HepG2 (cell line): Measurements from ENCODE around the gene WIPF2. TPM values are rescaled to one million over a fixed set of nuclear protein-coding genes. Genes with fewer than 3 reads are reported as not detected.

Experiments used
- KAT7 ChIP-seq: IDR thresholded peaks from 2 replicates; pipeline ENCODE4 v1.6.1; 2018; ENCODE audit warnings: borderline replicate concordance, missing compliant biosample characterization
- NFE2 ChIP-seq: sonication (generic); formaldehyde crosslinking; IDR thresholded peaks from 2 replicates; pipeline ENCODE4 v1.4.0; 2020; ENCODE audit warnings: missing genetic modification reagents
- SNRNP70 ChIP-seq: fragments of 200-400 bp; formaldehyde crosslinking; IDR thresholded peaks from 2 replicates; pipeline ENCODE4 v1.6.1; 2017; ENCODE audit warnings: mild to moderate bottlenecking, low read depth, low read length, moderate library complexity
- ZC3H4 ChIP-seq: sonication (generic); formaldehyde crosslinking; IDR thresholded peaks from 2 replicates; pipeline ENCODE4 v1.4.0; 2020; ENCODE audit warnings: missing genetic modification reagents, borderline replicate concordance
- ZFP62 ChIP-seq: sonication (generic); formaldehyde crosslinking; IDR thresholded peaks from 2 replicates; pipeline ENCODE4 v1.4.0; 2020; ENCODE audit warnings: missing genetic modification reagents
- ZNF207 ChIP-seq: fragments of 450-650 bp; IDR thresholded peaks from 2 replicates; pipeline ENCODE4 v1.6.1; 2016; ENCODE audit warnings: antibody characterized with exemption, borderline replicate concordance
- ZNF292 ChIP-seq: sonication (generic); formaldehyde crosslinking; IDR thresholded peaks from 2 replicates; pipeline ENCODE4 v1.8.1; 2022; ENCODE audit warnings: mild to moderate bottlenecking, low read depth, missing genetic modification reagents, borderline replicate concordance
- ZNF317 ChIP-seq: sonication (generic); formaldehyde crosslinking; IDR thresholded peaks from 2 replicates; pipeline ENCODE4 v1.5.0; 2020; ENCODE audit warnings: mild to moderate bottlenecking, missing genetic modification reagents
- polyA plus RNA-seq, 8 experiments: library from polyadenylated mRNA; depleted of rRNA in 3 of 8; stranded (reverse) in 7 of 8; unstranded in 1 of 8; fragments of >200 nt; fragmentation: Illumina TruSeq in 4 of 8; extraction: Trizol in 4 of 8; gene quantifications; 2 replicates each; pipeline versions ENCODE4 v1.2.1 to v1.2.3, GENCODE V29; 2011 to 2016; ENCODE audit warnings: low read depth in 4 of 8, missing spikeins in 1 of 8, mixed read lengths in 1 of 8; ENCODE audit not compliant: insufficient read depth in 1 of 8
- total RNA-seq, 5 experiments: library from RNA; depleted of rRNA; stranded (reverse); fragments of >200 nt; fragmentation: Illumina TruSeq; extraction: Trizol; gene quantifications; 2 replicates each; pipeline ENCODE4 v1.2.3, GENCODE V29; 2016; ENCODE audit warnings: low read depth in 1 of 5
- TF ChIP-seq, protein P1 (sequence below): sonication (generic); formaldehyde crosslinking; IDR thresholded peaks from 2 replicates; pipeline ENCODE4 v1.5.0; 2020; ENCODE audit warnings: mild to moderate bottlenecking, missing genetic modification reagents
- TF ChIP-seq, protein P2 (sequence below): sonication (generic); formaldehyde crosslinking; IDR thresholded peaks from 2 replicates; pipeline ENCODE4 v1.4.0; 2020; ENCODE audit warnings: missing genetic modification reagents

Gene WIPF2
- total and polyA plus RNA-seq, 2 of the 13 experiments (the other 11 are each of a cell fraction or from before 2014, with no cell fraction given), result 7.2 to 10.8 TPM

DNA sequence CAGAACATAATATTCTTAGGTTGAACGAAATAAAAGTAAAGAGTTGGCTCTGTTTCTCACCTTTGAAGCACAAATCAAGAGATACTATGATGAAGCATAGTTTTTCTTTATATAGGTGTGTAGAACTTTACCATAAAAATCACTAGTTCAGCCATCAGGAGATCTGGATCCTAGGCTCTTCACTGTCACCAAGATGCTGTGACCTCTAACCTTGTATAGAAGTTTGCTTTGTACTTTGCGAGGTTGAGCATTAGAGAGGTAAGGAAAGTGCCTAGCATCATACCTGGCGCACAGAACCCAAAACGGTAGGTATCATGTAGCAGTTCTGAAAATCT lies 68.0 kb downstream of the WIPF2 start (continued):
- TF ChIP-seq, protein P1, sequence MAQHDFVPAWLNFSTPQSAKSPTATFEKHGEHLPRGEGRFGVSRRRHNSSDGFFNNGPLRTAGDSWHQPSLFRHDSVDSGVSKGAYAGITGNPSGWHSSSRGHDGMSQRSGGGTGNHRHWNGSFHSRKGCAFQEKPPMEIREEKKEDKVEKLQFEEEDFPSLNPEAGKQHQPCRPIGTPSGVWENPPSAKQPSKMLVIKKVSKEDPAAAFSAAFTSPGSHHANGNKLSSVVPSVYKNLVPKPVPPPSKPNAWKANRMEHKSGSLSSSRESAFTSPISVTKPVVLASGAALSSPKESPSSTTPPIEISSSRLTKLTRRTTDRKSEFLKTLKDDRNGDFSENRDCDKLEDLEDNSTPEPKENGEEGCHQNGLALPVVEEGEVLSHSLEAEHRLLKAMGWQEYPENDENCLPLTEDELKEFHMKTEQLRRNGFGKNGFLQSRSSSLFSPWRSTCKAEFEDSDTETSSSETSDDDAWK (CRISPR knock-in tag), result no peak
- TF ChIP-seq ZFP62 (CRISPR knock-in tag), result no peak
- TF ChIP-seq NFE2 (CRISPR knock-in tag), result no peak
- no peak for TF ChIP-seq KAT7
- TF ChIP-seq SNRNP70, result no peak
- TF ChIP-seq ZNF317 (CRISPR knock-in tag), result 0 out of 2 replicates have a peak, but pooled peaks have one; percentile 3
- TF ChIP-seq ZC3H4 (CRISPR knock-in tag), result no peak
- TF ChIP-seq ZNF292 (CRISPR knock-in tag), result 0 out of 2 replicates have a peak, but pooled peaks have one; percentile 7
- TF ChIP-seq, protein P2, sequence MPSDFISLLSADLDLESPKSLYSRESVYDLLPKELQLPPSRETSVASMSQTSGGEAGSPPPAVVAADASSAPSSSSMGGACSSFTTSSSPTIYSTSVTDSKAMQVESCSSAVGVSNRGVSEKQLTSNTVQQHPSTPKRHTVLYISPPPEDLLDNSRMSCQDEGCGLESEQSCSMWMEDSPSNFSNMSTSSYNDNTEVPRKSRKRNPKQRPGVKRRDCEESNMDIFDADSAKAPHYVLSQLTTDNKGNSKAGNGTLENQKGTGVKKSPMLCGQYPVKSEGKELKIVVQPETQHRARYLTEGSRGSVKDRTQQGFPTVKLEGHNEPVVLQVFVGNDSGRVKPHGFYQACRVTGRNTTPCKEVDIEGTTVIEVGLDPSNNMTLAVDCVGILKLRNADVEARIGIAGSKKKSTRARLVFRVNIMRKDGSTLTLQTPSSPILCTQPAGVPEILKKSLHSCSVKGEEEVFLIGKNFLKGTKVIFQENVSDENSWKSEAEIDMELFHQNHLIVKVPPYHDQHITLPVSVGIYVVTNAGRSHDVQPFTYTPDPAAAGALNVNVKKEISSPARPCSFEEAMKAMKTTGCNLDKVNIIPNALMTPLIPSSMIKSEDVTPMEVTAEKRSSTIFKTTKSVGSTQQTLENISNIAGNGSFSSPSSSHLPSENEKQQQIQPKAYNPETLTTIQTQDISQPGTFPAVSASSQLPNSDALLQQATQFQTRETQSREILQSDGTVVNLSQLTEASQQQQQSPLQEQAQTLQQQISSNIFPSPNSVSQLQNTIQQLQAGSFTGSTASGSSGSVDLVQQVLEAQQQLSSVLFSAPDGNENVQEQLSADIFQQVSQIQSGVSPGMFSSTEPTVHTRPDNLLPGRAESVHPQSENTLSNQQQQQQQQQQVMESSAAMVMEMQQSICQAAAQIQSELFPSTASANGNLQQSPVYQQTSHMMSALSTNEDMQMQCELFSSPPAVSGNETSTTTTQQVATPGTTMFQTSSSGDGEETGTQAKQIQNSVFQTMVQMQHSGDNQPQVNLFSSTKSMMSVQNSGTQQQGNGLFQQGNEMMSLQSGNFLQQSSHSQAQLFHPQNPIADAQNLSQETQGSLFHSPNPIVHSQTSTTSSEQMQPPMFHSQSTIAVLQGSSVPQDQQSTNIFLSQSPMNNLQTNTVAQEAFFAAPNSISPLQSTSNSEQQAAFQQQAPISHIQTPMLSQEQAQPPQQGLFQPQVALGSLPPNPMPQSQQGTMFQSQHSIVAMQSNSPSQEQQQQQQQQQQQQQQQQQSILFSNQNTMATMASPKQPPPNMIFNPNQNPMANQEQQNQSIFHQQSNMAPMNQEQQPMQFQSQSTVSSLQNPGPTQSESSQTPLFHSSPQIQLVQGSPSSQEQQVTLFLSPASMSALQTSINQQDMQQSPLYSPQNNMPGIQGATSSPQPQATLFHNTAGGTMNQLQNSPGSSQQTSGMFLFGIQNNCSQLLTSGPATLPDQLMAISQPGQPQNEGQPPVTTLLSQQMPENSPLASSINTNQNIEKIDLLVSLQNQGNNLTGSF (CRISPR knock-in tag), result no peak
- no peak for TF ChIP-seq ZNF207
- TF ChIP-seq, all 625 proteins: peak for 16
